GM23248 (cell line): Measurements from ENCODE around the gene ARHGAP10.

ENCODE experiments used
- EZH2 ChIP-seq: fragments of 200-600 bp; sonication (generic); IDR thresholded peaks from 2 replicates; pipeline ENCODE4 v1.6.1; 2018; ENCODE audit warnings: antibody characterized with exemption, mild to moderate bottlenecking; ENCODE audit not compliant: insufficient read depth, poor library complexity, severe bottlenecking
- EZH2phosphoT487 ChIP-seq: fragments of 200-600 bp; sonication (generic); IDR thresholded peaks from 2 replicates; pipeline ENCODE4 v1.6.1; 2018; ENCODE audit warnings: antibody characterized with exemption, moderate library complexity, mild to moderate bottlenecking, low read depth; ENCODE audit not compliant: insufficient read depth

GRCh38 chr4:148006001-148006400 lies 274.1 kb downstream of the ARHGAP10 start:
- TF ChIP-seq EZH2phosphoT487 (no peak), EZH2 (no peak)
